Subcutaneous adipose tissue (tissue), 4 donors: ENCODE results near the gene BCAS4. TPM values are rescaled to one million over a fixed set of nuclear protein-coding genes. Genes with fewer than 3 reads are reported as not detected.

ENCODE experiments used
- CTCF ChIP-seq: fragments of 450-650 bp; IDR thresholded peaks from one replicate; pipeline ENCODE4 v1.5.1; 2016; ENCODE audit warnings: low read depth, mild to moderate bottlenecking, control low read depth, antibody characterized with exemption, moderate library complexity
- total RNA-seq, 4 donors: library from RNA; depleted of rRNA; stranded (reverse); fragments of >200 nt; gene quantifications; one replicate each; pipeline ENCODE4 v1.1.0, GENCODE V29; 2016

BCAS4 gene
- total RNA-seq, 4 donors from 2014 or later: 0.49 to 14.8 (median 4.3) TPM

DNA sequence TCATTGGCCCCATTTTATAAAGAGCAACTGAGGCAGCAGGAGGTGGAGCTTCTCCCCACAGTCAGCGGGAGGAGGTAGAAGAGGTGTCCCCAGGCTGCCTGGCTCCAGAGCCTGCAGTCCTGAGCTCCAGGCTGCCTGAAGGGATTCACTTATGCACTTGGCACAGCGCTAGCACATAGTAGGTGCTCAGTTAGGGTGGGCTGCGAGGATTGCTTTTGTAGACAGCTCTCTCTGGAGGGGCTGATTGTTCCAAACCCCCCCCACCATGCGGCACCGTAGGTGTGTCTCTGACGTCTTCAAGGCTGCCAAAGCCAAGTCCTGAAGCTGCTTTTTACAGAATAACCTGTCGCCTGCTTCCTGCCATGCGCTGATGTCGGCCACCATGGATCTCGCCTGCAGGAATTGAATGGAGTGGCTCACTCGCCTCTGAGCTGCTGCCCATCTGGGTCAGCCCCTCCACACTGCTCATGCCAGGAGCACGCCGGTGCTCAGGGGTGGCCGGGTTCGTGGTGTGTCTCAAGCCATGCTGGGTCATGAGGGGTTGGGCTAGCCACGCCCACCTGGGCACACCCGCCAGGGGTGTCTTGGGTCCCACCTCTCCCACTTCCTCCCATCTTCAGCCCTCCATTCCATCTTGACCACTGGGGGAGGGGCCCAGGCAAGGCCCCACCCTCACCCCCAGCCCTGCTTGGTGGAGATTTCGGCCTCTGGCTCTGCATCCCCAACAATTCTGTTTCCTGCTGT is 59.8 kb downstream of the BCAS4 start:
- no peak for TF ChIP-seq CTCF

GRCh38 chr20:50855498-50856474 is 60.9 kb downstream of the BCAS4 start:
- TF ChIP-seq CTCF: no peak

DNA sequence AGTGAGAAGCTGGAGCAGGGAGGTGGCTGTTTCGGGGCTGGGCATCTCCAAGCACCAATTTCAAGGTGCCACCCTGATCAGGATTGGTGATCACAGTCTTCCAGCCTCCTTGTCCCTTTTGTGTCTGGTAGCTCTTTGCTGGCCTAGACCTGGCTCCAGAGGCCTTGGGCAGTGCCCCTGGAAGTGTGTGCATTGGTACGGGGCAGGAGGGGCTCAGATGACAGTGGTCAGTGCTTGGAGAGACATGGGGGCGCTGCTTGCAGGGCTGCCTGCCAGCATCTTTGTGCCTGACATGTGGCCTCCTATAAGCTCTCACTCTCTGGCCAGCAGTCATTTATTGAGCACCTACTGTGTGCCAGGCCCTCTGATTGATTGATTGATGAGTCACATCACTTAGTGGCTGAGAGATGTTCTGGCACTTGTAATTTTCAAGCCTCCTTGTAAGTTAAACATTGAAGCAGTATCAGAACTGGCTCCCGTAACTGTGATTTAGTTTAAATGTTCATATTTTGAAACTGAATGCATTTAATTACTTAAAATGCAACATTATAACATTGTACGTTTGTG is 61.7 kb downstream of the BCAS4 start:
- no peak for TF ChIP-seq CTCF

- no peak for TF ChIP-seq CTCF
Observed at GRCh38 chr20:50857348-50857747, 62.5 kb downstream of the BCAS4 start.

DNA sequence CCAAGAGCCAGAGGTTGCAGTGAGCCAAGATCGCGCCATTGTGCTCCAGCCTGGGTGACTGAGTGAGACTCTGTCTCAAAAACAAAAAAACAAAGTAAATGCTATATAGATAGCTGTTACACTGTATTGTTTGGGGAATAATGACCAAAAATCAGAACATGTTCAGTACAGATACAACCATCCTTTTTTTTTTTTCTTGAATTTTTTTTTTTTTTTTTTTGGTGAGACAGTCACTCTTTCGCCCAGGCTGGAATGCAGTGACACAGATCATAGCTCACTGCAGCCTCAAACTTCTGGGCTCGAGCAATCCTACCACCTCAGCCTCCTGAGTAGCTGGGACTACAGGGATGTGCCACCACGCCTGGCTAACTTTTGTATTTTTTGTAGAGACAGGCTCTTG is 63.7 kb downstream of the BCAS4 start:
- TF ChIP-seq CTCF: no peak

DNA sequence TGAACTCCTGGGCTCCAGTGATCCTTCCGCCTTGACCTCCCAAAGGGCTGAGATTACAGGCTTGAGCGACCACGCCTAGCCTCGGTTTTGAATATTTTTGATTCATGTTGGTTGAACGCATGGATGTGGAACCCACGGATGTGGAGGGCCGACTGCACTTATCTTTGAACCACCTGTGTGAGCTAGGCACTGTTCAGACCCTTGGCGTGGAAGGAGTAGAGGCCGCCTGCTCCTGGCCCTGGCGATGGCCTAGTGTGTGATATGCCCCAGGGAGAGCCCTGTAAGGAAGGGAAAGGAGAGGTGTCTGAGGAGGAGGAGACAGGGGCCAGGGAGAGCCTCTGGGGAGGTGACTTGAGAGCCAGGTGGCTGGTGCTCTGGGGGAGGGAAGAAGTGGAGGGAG is 64.3 kb downstream of the BCAS4 start:
- no peak for TF ChIP-seq CTCF

GRCh38 chr20:50861012-50861411 is 66.2 kb downstream of the BCAS4 start:
- no peak for TF ChIP-seq CTCF
